Neural cell (in vitro differentiated cells): ENCODE results near the gene EPB41L2. TPM values are rescaled to one million over a fixed set of nuclear protein-coding genes. Genes with fewer than 3 reads are reported as not detected.

Experiments
- H2AFZ ChIP-seq: fragments of 200-600, 300-800 bp; sonication (generic), shearing (Covaris generic); 2 replicates; pipeline ENCODE4 v1.6.0; 2014; ENCODE audit warnings: low read depth, mild to moderate bottlenecking, antibody characterized with exemption, low read length, moderate library complexity
- H3F3A ChIP-seq: fragments of 200-600 bp; shearing (Covaris generic); 2 replicates; pipeline ENCODE4 v1.6.1; 2016; ENCODE audit warnings: mild to moderate bottlenecking, moderate library complexity, mixed read lengths, antibody characterized with exemption, low read length; ENCODE audit not compliant: insufficient read depth, poor library complexity, severe bottlenecking
- H3K27ac ChIP-seq: fragments of 200-600, 300-800 bp; sonication (generic), shearing (Covaris generic); 2 replicates; pipeline ENCODE4 v1.5.1; 2014; ENCODE audit warnings: mild to moderate bottlenecking, low read length, moderate library complexity
- H3K27me3 ChIP-seq: fragments of 300-800, 200-600 bp; sonication (generic), shearing (Covaris generic); 2 replicates; pipeline ENCODE4 v1.6.0; 2014; ENCODE audit warnings: mild to moderate bottlenecking, low read depth, low read length, moderate library complexity; ENCODE audit not compliant: insufficient read depth
- H3K36me3 ChIP-seq: fragments of 300-800, 200-600 bp; sonication (generic), shearing (Covaris generic); 2 replicates; pipeline ENCODE4 v1.5.1; 2014; ENCODE audit warnings: mild to moderate bottlenecking, antibody characterized with exemption, low read length, moderate library complexity; ENCODE audit not compliant: insufficient read depth
- H3K4me2 ChIP-seq: fragments of 300-800, 200-600 bp; sonication (generic), shearing (Covaris generic); 2 replicates; pipeline ENCODE4 v1.6.0; 2014; ENCODE audit warnings: mild to moderate bottlenecking, low read length
- H3K4me3 ChIP-seq: fragments of 300-800, 200-600 bp; sonication (generic), shearing (Covaris generic); 2 replicates; pipeline ENCODE4 v1.5.1; 2014; ENCODE audit warnings: mild to moderate bottlenecking, low read length, moderate library complexity
- H3K79me2 ChIP-seq: fragments of 200-600 bp; shearing (Covaris generic); replicated peaks from 2 replicates; pipeline ENCODE4 v1.6.0; 2014; ENCODE audit warnings: mild to moderate bottlenecking, low read length, moderate library complexity; ENCODE audit not compliant: insufficient read depth
- H3K9ac ChIP-seq: fragments of 300-800, 200-600 bp; sonication (generic), shearing (Covaris generic); 2 replicates; pipeline ENCODE4 v1.6.1; 2016; ENCODE audit warnings: mild to moderate bottlenecking, low read length, mixed read lengths
- H3K9me2 ChIP-seq: fragments of 200-600 bp; shearing (Covaris generic); 2 replicates; pipeline ENCODE4 v1.6.1; 2016; ENCODE audit warnings: mild to moderate bottlenecking, low read length, mixed read lengths; ENCODE audit not compliant: insufficient read depth
- H3K9me3 ChIP-seq: fragments of 200-600, 300-800 bp; sonication (generic), shearing (Covaris generic); 2 replicates; pipeline ENCODE4 v1.6.1; 2016; ENCODE audit warnings: mild to moderate bottlenecking, mixed run types, low read length, moderate library complexity, mixed read lengths
- H4K20me1 ChIP-seq: fragments of 200-600 bp; shearing (Covaris generic); 2 replicates; pipeline ENCODE4 v1.6.1; 2016; ENCODE audit warnings: mild to moderate bottlenecking, mixed run types; ENCODE audit not compliant: insufficient read depth
- EP300 ChIP-seq: fragments of 450-650 bp; conservative IDR thresholded peaks from 2 replicates; pipeline ENCODE4 v1.6.1; 2014; ENCODE audit warnings: antibody characterized with exemption, mild to moderate bottlenecking, moderate library complexity; ENCODE audit not compliant: poor library complexity, severe bottlenecking
- EZH2 ChIP-seq: fragments of 200-600, 300-800 bp; shearing (Covaris generic), sonication (generic); IDR thresholded peaks from 2 replicates; pipeline ENCODE4 v1.6.1; 2014; ENCODE audit warnings: antibody characterized with exemption, low read length, borderline replicate concordance, mild to moderate bottlenecking; ENCODE audit not compliant: insufficient read depth, poor library complexity, severe bottlenecking
- MXI1 ChIP-seq: fragments of 450-650 bp; conservative IDR thresholded peaks from 2 replicates; pipeline ENCODE4 v1.6.1; 2014; ENCODE audit warnings: antibody characterized with exemption, mild to moderate bottlenecking; ENCODE audit not compliant: poor library complexity, severe bottlenecking
- POLR2AphosphoS5 ChIP-seq: IDR thresholded peaks from 2 replicates; pipeline ENCODE4 v1.6.1; 2012
- RAD21 ChIP-seq: fragments of 450-650 bp; conservative IDR thresholded peaks from 2 replicates; pipeline ENCODE4 v1.6.1; 2014; ENCODE audit warnings: antibody characterized with exemption, mild to moderate bottlenecking, moderate library complexity
- SMC3 ChIP-seq: fragments of 450-650 bp; conservative IDR thresholded peaks from 2 replicates; pipeline ENCODE4 v1.6.1; 2014; ENCODE audit warnings: antibody characterized with exemption, mild to moderate bottlenecking, moderate library complexity; ENCODE audit not compliant: poor library complexity
- TAF1 ChIP-seq: IDR thresholded peaks from 2 replicates; pipeline ENCODE4 v1.6.1; 2012; ENCODE audit warnings: low read depth
- polyA plus RNA-seq: library from polyadenylated mRNA; depleted of rRNA; stranded (reverse); fragments of >200 nt; gene quantifications from 2 replicates; pipeline ENCODE4 v1.2.3, GENCODE V29; 2014
- TF ChIP-seq, protein P1 (sequence below): fragments of 450-650 bp; IDR thresholded peaks from 2 replicates; pipeline ENCODE4 v1.5.1; 2014; ENCODE audit warnings: antibody characterized with exemption, mild to moderate bottlenecking, moderate library complexity; ENCODE audit not compliant: poor library complexity, severe bottlenecking
- TF ChIP-seq, protein P2 (sequence below): IDR thresholded peaks from 2 replicates; pipeline ENCODE4 v1.6.1; 2012; ENCODE audit warnings: borderline replicate concordance

EPB41L2 gene
- polyA plus RNA-seq, 1 donor from 2014 or later, result 13.5 TPM

DNA sequence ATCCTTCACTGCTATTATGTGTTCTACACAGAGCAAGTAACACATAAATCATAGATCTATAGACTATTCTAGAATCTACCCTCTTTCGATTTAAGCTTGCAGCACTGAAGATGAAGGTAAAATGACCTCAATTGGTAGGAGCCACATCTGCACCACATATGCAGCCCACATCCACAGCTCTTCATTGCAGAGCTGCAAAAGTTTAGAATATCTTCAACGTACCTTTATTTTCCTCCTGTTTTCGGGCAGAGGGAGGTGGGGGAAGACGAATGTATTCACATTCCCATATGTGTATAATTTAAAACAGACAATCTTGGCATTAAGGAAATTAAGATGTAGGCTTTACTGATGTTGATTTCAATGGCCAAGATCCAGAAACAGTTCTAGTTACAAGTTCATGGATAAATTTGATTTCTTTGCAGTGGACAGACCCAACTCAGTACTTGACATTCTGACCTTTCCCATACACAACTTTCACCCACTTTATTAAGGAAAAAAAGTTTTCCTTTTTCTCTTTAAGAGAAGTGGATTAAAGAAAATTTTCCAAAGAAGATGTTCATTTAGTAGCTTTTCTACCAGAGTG, 14.0 kb downstream of the EPB41L2 start:
- no peaks in the 10 kb centered on the region for H3K79me2 ChIP-seq
- TF ChIP-seq EP300 (no peak), SMC3 (no peak), TAF1 (no peak), EZH2 (no peak), RAD21 (no peak), MXI1 (no peak), POLR2AphosphoS5 (no peak)
- TF ChIP-seq, protein P1, sequence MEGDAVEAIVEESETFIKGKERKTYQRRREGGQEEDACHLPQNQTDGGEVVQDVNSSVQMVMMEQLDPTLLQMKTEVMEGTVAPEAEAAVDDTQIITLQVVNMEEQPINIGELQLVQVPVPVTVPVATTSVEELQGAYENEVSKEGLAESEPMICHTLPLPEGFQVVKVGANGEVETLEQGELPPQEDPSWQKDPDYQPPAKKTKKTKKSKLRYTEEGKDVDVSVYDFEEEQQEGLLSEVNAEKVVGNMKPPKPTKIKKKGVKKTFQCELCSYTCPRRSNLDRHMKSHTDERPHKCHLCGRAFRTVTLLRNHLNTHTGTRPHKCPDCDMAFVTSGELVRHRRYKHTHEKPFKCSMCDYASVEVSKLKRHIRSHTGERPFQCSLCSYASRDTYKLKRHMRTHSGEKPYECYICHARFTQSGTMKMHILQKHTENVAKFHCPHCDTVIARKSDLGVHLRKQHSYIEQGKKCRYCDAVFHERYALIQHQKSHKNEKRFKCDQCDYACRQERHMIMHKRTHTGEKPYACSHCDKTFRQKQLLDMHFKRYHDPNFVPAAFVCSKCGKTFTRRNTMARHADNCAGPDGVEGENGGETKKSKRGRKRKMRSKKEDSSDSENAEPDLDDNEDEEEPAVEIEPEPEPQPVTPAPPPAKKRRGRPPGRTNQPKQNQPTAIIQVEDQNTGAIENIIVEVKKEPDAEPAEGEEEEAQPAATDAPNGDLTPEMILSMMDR, result no peak
- TF ChIP-seq, protein P2, sequence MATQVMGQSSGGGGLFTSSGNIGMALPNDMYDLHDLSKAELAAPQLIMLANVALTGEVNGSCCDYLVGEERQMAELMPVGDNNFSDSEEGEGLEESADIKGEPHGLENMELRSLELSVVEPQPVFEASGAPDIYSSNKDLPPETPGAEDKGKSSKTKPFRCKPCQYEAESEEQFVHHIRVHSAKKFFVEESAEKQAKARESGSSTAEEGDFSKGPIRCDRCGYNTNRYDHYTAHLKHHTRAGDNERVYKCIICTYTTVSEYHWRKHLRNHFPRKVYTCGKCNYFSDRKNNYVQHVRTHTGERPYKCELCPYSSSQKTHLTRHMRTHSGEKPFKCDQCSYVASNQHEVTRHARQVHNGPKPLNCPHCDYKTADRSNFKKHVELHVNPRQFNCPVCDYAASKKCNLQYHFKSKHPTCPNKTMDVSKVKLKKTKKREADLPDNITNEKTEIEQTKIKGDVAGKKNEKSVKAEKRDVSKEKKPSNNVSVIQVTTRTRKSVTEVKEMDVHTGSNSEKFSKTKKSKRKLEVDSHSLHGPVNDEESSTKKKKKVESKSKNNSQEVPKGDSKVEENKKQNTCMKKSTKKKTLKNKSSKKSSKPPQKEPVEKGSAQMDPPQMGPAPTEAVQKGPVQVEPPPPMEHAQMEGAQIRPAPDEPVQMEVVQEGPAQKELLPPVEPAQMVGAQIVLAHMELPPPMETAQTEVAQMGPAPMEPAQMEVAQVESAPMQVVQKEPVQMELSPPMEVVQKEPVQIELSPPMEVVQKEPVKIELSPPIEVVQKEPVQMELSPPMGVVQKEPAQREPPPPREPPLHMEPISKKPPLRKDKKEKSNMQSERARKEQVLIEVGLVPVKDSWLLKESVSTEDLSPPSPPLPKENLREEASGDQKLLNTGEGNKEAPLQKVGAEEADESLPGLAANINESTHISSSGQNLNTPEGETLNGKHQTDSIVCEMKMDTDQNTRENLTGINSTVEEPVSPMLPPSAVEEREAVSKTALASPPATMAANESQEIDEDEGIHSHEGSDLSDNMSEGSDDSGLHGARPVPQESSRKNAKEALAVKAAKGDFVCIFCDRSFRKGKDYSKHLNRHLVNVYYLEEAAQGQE, result no peak
- H3K9me2 ChIP-seq, result no peaks in the 10 kb centered on the region
- no peak overlapping the region for H3K9ac ChIP-seq
- no peak overlapping the region for H3K27ac ChIP-seq
- no peak overlapping the region for H3K4me2 ChIP-seq
- H3F3A ChIP-seq, result no peaks in the 10 kb centered on the region
- no peaks in the 10 kb centered on the region for H3K27me3 ChIP-seq
- H3K9me3 ChIP-seq, result no peaks in the 10 kb centered on the region
- no peak overlapping the region for H2AFZ ChIP-seq
- no peaks in the 10 kb centered on the region for H4K20me1 ChIP-seq
- no peak overlapping the region for H3K4me3 ChIP-seq
- H3K36me3 ChIP-seq, result no peaks in the 10 kb centered on the region

DNA sequence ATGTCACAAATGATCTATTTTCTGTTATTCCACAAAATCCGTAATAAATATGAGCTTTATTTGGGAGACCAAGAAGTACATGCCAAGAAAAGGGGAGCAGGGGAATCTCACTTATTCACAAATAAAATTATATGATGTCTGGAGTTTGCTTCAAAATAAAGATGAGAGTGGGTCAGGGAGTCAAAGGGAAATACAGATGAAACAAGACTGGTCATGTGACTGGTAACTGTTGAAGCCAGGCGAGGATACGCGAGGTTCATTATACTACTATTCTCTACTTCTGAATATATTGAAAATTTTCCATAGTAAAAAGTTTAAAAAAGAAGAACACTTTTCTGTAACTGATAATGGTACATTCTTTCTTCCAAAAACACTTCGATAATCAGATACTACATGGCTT, 14.6 kb downstream of the EPB41L2 start:
- Histone ChIP-seq H3K36me3 (no peaks in the 10 kb centered on the region), H2AFZ (no peak overlapping the region), H3K9me2 (no peaks in the 10 kb centered on the region), H3K27me3 (no peaks in the 10 kb centered on the region), H3K9me3 (no peaks in the 10 kb centered on the region), H4K20me1 (no peaks in the 10 kb centered on the region), H3K4me2 (no peak overlapping the region), H3F3A (no peaks in the 10 kb centered on the region), H3K9ac (no peak overlapping the region), H3K79me2 (no peaks in the 10 kb centered on the region), H3K4me3 (no peak overlapping the region), H3K27ac (no peak overlapping the region)
- TF ChIP-seq RAD21 (no peak), POLR2AphosphoS5 (no peak), MXI1 (no peak), EZH2 (no peak), TAF1 (no peak), EP300 (no peak), SMC3 (no peak)
- TF ChIP-seq, protein P2, result no peak
- TF ChIP-seq, protein P1, result no peak
